SIG-M5 treated with dmso at 0.1 percent for 504 hours (cell line): Measurements from ENCODE around the gene MRNIP.

Experiments used
- DNase-seq: peaks from one replicate; lab custom pipeline; 2025; ENCODE audit not compliant: unreplicated experiment; lab: John Stamatoyannopoulos, UW

Gene MRNIP

GRCh38 chr5:179822444-179822990 lies 36.1 kb downstream of the MRNIP start:
- DNase-seq, result no peak

DNA sequence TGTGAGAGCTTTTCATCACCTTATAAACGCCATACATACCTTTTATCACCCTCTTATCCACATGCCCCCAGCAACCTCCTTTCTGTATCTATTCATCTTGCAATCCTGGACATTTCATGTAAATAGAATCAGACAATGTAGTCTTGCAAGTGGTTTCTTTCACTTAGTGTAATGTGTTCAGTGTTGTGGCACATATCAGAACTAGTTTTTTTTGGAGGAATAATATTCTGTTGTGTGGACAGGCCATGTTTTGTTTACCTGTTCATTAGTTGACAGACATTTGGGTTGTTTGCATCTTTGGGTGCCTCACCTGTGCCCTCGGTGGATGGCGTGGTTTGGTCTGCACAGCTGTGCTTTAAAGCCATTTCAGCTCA lies 36.6 kb downstream of the MRNIP start:
- DNase-seq, result no peak

DNA sequence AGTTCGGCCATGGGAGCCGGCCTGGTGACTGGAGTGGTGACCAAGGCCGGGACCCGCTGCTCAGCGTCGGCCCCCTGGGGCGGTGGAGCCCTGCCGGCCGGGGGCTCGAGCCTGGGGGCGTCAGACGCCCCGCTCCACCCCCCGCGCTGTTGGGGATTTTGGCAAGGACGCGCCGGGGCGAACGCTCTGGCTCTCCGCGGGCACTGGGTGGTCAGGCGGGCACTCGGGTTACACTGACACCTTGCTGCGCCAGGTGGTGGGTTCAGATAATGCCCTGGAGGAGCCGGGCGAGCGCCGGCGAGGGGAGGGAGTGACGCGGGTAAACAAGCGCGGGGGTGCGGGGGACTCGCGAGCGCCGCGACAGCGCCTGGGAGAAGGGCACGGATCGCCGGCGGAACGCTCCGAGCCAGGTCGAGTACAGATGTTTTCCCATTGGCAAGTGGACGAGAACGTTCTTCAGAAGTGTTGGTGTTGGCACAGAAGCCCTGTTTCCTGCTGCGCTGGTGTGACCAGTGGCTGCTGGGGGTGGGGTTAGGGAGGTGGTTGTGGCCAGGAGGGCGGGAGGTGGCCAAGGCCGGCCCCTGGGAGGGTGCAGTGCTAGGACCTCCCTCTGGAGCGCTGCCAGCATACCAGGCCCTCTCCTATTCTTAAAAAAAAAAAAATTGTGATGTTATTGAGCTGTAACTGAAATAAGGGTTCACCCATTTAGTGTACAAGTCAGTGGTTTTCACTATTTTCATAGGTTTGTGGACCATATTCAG lies 37.1 kb downstream of the MRNIP start:
- peak; percentile 86 for DNase-seq

DNA sequence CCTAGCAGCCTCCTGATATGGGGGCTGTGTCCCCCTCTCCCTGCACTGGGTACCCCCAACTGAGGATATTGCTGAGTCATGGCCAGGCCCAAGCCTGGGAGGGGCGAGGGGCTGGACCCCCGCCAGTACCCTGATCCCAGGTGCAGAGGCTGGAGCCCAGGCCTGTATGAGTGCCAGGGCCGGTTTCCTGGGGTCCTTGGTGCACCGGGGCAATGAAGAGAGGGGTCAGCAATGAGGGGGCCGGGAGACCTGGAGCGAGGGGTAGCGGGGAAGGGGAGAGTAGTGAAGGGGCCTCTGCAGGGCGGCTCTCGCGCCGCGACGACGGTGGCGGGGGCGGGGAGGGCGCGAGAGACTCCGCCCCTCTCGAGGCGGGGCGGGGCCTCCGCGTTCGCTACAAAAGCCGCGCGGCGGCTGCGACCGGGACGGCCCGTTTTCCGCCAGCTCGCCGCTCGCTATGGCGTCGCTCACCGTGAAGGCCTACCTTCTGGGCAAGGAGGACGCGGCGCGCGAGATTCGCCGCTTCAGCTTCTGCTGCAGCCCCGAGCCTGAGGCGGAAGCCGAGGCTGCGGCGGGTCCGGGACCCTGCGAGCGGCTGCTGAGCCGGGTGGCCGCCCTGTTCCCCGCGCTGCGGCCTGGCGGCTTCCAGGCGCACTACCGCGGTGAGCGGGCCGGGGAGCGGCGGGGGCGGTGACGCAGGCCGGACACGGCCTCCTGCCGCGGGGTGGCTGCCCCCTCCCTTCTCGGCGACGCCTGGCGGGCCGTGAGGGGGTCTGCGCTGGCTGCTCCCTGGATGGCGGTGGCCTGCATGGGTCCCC lies 37.9 kb downstream of the MRNIP start, which contains the start of gene SQSTM1:
TSS of gene SQSTM1 (plus strand) at position 423 of the 815 bp plus-strand sequence. CDS start at position 455, 32 bp downstream.
- peak; percentile 62 for DNase-seq

DNA sequence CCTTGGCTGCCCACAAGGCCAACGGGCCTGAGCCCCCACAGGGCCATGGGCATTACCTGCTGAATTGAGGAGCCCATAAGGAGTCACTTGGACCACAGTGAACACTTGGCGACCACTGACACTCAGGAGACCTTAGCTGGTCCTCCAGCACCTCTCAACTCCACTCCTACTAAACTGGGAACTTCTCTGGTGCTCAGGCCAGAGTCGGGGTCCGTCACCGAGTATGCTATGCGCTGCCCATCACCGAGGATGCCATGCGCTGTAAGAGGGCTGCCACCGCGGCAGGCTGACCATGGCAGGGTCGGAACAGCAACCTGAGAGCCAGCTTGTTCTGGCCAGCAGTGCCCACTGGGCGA lies 38.5 kb downstream of the MRNIP start:
- no peak for DNase-seq

- peak; percentile 30 for DNase-seq
These were observed 39.1 kb downstream of the MRNIP start for GRCh38 chr5:179819296-179820126.

GRCh38 chr5:179818746-179819295 lies 39.8 kb downstream of the MRNIP start:
- DNase-seq, result peak; percentile 85

- no peak for DNase-seq
These were observed 40.5 kb downstream of the MRNIP start for GRCh38 chr5:179817890-179818745.

DNA sequence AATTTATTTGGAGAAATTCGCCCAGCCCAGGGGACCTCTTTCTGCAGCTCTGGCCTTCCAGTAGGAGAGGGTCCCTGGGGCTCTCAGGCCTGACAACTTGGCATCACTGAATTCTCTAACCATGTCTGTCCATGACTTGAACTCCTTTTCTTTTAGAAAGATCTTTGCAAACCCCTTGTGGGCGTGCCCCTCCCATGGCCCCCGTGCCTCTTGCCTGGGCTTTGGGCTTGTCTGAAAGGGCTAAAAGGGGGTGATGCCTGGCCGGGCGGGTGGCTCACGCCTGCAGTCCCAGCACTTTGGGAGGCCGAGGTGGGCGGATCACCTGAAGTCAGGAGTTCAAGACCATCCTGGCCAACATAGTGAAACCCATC lies 41.2 kb downstream of the MRNIP start:
- no peak for DNase-seq

DNA sequence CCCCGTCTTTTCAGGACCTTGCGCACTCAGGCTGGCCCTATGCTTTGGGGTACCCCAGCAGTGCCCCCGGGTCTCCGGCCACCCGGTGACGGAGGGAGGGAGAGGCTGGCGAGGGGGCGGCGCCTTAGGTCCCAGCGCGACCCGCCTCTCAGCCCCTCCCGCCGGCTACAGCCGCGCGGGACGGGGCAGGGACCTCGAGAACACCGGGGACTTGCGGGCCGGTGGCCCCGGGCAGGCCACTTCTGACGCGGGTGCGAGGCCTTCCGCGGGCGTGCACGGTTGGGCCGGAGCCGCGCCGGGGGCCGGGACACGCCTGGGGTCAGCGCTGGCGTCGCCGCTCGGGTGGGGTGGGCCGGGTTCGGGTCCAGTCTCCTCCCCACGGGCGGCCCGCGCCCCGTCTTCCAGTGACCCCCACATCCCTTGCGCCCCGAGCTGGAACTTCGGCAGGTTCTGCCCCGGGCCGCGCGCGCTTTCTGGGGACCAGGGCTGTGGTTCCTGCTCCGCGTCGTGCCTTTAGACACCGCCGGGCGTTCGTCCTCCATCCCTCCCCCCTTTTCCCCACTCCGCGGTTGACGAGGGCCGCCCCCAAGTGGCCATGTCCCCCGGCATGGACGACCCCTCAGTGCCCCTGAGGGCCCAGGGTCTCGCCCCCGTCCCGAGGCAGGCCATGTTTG lies 41.7 kb downstream of the MRNIP start:
- DNase-seq, result no peak

GRCh38 chr5:179816401-179816795 lies 42.2 kb downstream of the MRNIP start:
- DNase-seq, result no peak

GRCh38 chr5:179815491-179816249 lies 42.9 kb downstream of the MRNIP start:
- DNase-seq, result no peak

DNA sequence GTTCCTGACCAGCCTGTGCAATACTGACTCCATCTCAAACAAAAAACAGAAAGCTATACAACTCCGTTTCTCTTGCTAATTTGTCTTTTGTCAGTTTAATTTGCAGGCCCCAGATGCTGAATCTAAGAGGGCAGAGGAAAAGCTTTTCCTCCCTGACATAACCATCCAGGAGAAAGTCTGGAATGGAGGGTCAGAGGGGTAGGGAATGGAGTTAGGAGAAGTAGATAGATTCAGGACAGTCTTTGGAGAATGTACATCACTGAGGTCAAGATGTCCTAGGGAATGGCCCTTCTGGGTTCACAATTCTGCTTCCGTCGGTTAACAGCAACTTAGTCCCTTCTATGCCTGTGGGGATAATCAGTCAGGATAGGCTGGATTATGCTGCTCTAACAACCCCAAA lies 44.5 kb downstream of the MRNIP start:
- no peak for DNase-seq

- no peak for DNase-seq
These were observed 45.5 kb downstream of the MRNIP start for GRCh38 chr5:179812997-179813607.

GRCh38 chr5:179812135-179812825 lies 46.3 kb downstream of the MRNIP start:
- DNase-seq, result no peak

- peak; percentile 63 for DNase-seq
These were observed 52.2 kb downstream of the MRNIP start, which contains the start of gene MGAT4B for GRCh38 chr5:179806250-179807048. Gene MGAT4B, minus strand, starts transcription at chr5:179806866. Its CDS starts 283 bp downstream, at chr5:179806583.
